T-helper 9 cell (primary cell): Measurements from ENCODE around the gene SERINC5.
"Not testable (repeated sequence)": the region's sequence is repeated elsewhere in the genome, so short reads cannot be mapped to it uniquely, and the experiment has no call there.

ENCODE experiments used
- DNase-seq: peaks from one replicate; pipeline ENCODE4 v3.0.0-alpha.2; 2020
- total RNA-seq, 2 donors: gene quantifications; one replicate each; lab custom pipeline; 2026; lab: John Stamatoyannopoulos, UW

SERINC5 gene
- 194 to 217 reads per million in 2 donors for total RNA-seq

GRCh38 chr5:80255811-80256712, at the start of gene SERINC5:
Gene SERINC5 (minus strand): TSS chr5:80256048. CDS start chr5:80255922, 126 bp downstream.
- peak; percentile 79 for DNase-seq

- DNase-seq: no peak
Observed at GRCh38 chr5:80302636-80303035, 46.8 kb upstream of the SERINC5 start.

- DNase-seq: not testable (repeated sequence)
Observed at GRCh38 chr5:80301342-80301741, 45.5 kb upstream of the SERINC5 start.

- not testable (repeated sequence) for DNase-seq
Observed at GRCh38 chr5:80300796-80301195, 44.9 kb upstream of the SERINC5 start.

- DNase-seq: no peak
Observed at GRCh38 chr5:80300125-80300524, 44.3 kb upstream of the SERINC5 start.

- DNase-seq: no peak
Observed at GRCh38 chr5:80299601-80300000, 43.8 kb upstream of the SERINC5 start.

GRCh38 chr5:80296121-80296520, 40.3 kb upstream of the SERINC5 start:
- no peak for DNase-seq

- no peak for DNase-seq
Observed at GRCh38 chr5:80291761-80292160, 35.9 kb upstream of the SERINC5 start.

- DNase-seq: no peak
Observed at GRCh38 chr5:80289320-80289719, 33.5 kb upstream of the SERINC5 start.

GRCh38 chr5:80288177-80288576, 32.3 kb upstream of the SERINC5 start:
- no peak for DNase-seq

GRCh38 chr5:80284720-80285119, 28.9 kb upstream of the SERINC5 start:
- DNase-seq: no peak

- no peak for DNase-seq
Observed at GRCh38 chr5:80283360-80283759, 27.5 kb upstream of the SERINC5 start.

- no peak for DNase-seq
Observed at GRCh38 chr5:80282054-80282453, 26.2 kb upstream of the SERINC5 start.

- DNase-seq: no peak
Observed at GRCh38 chr5:80277191-80277590, 21.3 kb upstream of the SERINC5 start.

- no peak for DNase-seq
Observed at GRCh38 chr5:80276186-80276585, 20.3 kb upstream of the SERINC5 start.

GRCh38 chr5:80275347-80275746, 19.5 kb upstream of the SERINC5 start:
- DNase-seq: no peak

GRCh38 chr5:80270543-80270942, 14.7 kb upstream of the SERINC5 start:
- DNase-seq: not testable (repeated sequence)

- DNase-seq: peak; percentile 17
Observed at GRCh38 chr5:80269991-80270438, 14.2 kb upstream of the SERINC5 start.

GRCh38 chr5:80268916-80269315, 13.1 kb upstream of the SERINC5 start:
- DNase-seq: no peak

GRCh38 chr5:80266566-80266965, 10.7 kb upstream of the SERINC5 start:
- DNase-seq: no peak

GRCh38 chr5:80260461-80260860, 4.6 kb upstream of the SERINC5 start:
- DNase-seq: no peak

- DNase-seq: no peak
Observed at GRCh38 chr5:80259511-80260203, 3.8 kb upstream of the SERINC5 start.

GRCh38 chr5:80255431-80255810, 427 bp downstream of the SERINC5 start:
- DNase-seq: no peak
